ENCODE measurements around the gene GALNT9.

GALNT9 gene

DNA sequence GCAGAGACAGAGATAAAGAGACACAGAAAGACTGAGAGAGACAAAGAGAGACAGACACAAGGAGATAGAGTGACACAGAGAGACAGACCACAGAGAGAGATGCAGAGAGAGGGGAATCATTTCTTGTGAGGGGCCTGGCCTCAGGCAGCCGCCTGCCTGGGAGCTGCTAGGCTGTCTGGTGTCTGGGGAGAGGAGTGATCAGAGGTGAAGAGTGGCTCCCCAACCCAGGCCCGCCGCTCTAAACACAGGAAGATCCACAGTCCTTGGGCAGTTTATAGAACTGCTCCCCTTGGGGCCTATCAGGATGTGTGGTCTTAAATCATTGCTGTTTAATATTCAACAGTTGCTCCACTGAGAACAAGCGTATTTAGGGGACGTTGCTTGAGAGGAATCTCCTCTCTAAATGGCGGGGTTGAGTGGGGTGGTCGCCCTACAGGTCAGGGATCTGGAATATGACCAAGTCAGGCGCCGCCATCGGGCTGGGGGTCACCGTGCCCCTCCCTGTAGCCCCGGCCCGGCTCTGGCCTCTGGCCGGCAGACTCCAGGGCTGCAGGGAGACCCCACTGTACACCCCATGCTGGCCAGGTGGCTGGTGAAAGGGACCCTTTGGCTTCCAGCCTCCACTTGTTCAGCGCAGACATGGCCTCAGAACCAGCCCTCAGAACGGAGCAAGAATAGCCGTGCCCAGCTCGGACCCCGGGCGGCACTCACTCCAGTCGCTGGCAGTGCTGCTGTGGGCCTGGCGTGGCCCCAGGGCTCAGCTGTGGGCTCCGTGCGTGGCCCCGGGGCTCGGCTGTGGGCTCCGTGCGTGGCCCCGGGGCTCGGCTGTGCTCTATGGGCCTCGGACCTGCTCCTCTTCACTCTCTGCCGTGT is 89.4 kb downstream of the GALNT9 start:
- H3K4me3 ChIP-seq (ENCODE audit: control insufficient read depth, low read depth, low read length) = no peak overlapping the region
- TF ChIP-seq, protein P1, sequence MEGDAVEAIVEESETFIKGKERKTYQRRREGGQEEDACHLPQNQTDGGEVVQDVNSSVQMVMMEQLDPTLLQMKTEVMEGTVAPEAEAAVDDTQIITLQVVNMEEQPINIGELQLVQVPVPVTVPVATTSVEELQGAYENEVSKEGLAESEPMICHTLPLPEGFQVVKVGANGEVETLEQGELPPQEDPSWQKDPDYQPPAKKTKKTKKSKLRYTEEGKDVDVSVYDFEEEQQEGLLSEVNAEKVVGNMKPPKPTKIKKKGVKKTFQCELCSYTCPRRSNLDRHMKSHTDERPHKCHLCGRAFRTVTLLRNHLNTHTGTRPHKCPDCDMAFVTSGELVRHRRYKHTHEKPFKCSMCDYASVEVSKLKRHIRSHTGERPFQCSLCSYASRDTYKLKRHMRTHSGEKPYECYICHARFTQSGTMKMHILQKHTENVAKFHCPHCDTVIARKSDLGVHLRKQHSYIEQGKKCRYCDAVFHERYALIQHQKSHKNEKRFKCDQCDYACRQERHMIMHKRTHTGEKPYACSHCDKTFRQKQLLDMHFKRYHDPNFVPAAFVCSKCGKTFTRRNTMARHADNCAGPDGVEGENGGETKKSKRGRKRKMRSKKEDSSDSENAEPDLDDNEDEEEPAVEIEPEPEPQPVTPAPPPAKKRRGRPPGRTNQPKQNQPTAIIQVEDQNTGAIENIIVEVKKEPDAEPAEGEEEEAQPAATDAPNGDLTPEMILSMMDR (conservative IDR thresholded peaks at IDR 0.05; ENCODE audit: control insufficient read depth, insufficient read depth, low read depth, low read length) = no peak
- no peak for DNase-seq (ENCODE audit: low read depth)

DNA sequence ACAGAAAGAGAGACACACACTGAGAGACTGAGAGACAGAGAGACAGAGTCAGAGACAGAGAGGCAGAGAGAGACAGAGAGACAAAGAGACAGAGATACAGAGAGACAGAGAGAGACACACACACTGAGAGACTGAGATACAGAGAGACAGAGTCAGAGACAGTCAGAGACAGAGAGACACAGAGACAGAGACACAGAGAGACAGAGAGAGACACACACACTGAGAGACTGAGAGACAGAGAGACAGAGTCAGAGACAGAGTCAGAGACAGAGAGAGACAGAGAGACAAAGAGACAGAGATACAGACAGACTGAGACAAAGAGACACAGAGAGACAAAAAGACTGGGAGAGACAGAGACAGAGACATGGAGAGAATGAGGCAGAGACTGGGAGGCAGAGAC is 90.0 kb downstream of the GALNT9 start:
- no peak overlapping the region for H3K4me3 ChIP-seq (ENCODE audit: control insufficient read depth, low read depth, low read length)
- DNase-seq (ENCODE audit: low read depth) = no peak
- TF ChIP-seq, protein P1 (conservative IDR thresholded peaks at IDR 0.05; ENCODE audit: control insufficient read depth, insufficient read depth, low read depth, low read length) = no peak

DNA sequence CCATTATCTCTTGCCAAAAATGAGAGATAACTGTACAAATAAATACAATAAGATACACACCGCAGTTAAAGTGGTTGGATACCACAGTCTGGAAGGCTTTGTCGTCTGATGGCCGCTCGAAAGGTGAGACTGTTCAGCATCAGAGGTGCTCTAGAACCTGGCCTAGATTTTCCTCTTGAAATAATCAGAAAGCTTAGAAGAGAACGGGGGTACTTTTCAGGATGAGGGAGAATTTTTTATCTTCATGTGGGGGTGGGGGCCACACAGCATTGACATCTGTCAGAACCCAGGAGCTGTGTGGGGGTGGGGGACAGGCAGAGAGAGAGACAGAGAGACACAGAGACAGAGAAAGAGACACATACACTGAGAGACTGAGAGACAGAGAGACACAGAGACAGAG is 90.5 kb downstream of the GALNT9 start:
- H3K4me3 ChIP-seq (ENCODE audit: control insufficient read depth, low read depth, low read length) = no peak overlapping the region
- TF ChIP-seq, protein P1 (conservative IDR thresholded peaks at IDR 0.05; ENCODE audit: control insufficient read depth, insufficient read depth, low read depth, low read length) = no peak
- DNase-seq (ENCODE audit: low read depth) = no peak

DNA sequence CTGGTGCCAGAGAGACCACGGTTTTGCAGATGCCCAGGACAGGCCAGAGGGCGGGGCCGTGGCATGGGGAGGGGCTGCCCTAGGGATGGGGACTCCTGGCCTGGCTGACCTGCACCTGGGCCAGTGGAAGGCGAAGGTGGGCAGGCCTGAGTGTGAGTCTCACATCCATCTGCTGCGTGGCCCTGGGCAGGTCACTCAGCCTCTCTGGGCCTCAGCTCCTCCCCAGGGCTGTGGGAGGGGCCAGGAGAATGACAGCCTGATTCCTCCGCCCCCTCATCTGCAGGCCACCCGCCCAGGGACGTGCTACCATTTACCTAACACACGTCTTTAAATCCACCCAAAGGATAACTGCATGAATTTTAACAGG is 90.9 kb downstream of the GALNT9 start:
- DNase-seq (ENCODE audit: low read depth) = no peak
- no peak overlapping the region for H3K4me3 ChIP-seq (ENCODE audit: control insufficient read depth, low read depth, low read length)
- TF ChIP-seq, protein P1 (conservative IDR thresholded peaks at IDR 0.05; ENCODE audit: control insufficient read depth, insufficient read depth, low read depth, low read length) = no peak

DNA sequence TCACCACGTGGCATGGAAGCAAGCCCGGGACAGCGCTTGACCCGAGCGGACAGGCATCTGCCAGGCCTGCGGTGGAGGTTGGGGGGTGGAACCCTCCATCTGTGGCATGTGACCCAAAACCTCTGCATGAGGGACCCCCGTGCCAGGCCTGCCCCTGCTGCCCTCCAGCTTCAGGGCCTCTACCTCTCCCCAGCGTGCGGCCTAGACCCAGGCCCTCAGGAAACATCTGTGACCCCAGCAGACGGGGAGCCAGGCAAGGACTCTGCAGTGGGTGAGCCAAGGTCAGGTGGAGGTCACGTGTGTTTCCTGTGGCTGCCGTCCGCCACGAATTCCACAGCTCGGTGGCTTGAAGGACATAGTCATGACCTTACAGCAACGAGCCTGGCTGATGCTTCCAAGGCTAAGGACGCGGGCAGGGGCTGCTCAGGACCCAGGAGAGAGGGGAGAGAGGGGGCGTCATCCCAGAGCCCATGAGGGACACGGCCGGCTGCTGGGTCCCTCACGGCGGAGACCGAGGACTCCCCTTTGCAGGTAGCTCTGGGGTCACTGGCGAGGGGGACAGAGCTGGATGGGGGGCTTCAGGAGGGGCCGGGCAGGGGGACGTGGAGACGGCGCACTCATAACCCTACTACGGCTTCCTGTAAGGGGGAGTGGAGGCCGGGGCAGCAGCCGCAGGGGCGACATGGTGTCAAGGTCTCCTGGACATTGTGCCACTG is 91.5 kb downstream of the GALNT9 start:
- TF ChIP-seq, protein P1 (conservative IDR thresholded peaks at IDR 0.05; ENCODE audit: control insufficient read depth, insufficient read depth, low read depth, low read length) = no peak
- no peak for DNase-seq (ENCODE audit: low read depth)
- no peak overlapping the region for H3K4me3 ChIP-seq (ENCODE audit: control insufficient read depth, low read depth, low read length)

DNA sequence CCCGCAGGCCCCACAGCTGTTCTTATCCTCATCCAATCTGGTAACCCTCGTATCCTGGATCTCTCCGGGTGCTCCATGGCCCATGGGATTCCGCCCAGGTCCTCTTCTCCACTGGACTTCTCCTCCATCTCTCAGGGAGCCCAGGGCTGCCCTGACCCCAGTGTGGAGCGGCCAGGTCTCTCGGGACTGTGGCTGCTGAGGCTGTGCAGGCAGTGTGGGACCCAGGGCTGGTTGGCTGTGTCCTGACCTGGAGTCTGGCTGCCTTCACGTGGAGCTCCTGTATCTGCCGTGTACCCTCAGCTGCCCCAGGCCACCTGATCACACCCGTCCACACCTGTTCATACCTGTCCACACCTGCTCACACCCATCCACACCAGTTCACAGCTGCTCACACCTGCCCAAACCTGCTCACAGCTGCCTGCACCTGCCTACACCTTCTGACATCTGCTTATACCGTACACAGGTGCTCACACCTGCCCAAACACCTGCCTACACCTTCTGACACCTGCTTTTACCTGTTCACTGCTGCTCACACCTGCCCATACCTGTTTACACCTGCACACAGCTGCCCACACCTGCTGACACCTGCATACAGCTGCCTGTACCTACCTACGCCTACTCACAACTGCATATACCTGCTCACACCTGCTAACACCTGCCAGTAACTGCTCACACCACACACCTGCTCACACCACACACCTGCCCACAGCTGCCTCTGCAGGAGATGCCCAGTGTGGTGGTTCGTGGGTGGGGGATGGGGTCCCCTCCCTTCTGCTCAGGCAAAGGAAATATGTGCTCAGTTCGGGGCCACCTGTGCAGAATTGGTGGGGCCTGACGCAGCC is 92.2 kb downstream of the GALNT9 start:
- no peak for DNase-seq (ENCODE audit: low read depth)
- TF ChIP-seq, protein P1 (conservative IDR thresholded peaks at IDR 0.05; ENCODE audit: control insufficient read depth, insufficient read depth, low read depth, low read length) = no peak
- H3K4me3 ChIP-seq (ENCODE audit: control insufficient read depth, low read depth, low read length) = no peak overlapping the region

All from fibroblast of mammary gland (primary cell).